ENCODE data around the gene ART1. TPM values are rescaled to one million over a fixed set of nuclear protein-coding genes. Genes with fewer than 3 reads are reported as not detected.

ART1 gene
- total and polyA plus RNA-seq, 2 of the 8 experiments (the other 6 are each of a cell fraction or from before 2014, with no cell fraction given) = not detected

DNA sequence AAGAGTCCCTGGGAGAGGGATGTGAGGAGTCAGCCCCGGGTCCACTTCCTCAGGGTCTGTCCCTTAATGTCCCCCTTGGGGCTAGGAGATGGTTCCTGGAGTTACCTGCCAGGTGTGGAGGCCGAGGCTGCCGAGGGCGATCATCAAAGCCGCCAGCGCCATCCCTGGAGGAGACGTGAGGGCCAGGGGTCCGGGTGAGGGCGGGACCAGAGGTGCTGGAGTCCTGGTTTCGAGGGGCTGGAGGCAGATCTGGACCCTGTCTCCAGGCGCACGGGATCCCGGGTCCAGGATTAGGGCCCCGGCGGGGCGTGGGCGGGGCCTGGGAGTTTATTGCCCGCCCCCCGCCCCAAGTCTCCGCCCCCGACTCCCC, 3.2 kb upstream of the ART1 start, which contains the start of gene ART5 (continued):
- TF ChIP-seq KDM4A (IDR thresholded peaks at IDR 0.05; ENCODE audit: low read depth, low read length, severe bottlenecking) (peak; percentile 49), SIN3A (conservative IDR thresholded peaks at IDR 0.05 in 1 of 2, IDR thresholded peaks at IDR 0.05 in 1 of 2; ENCODE audit: low read depth in 1 of 2, low read length in 2 of 2) (no peak)

Data from H1 (cell line).